BLaER1 (cell line): ENCODE measurements around the gene ZEB2.

Experiments
- H3K27ac ChIP-seq: shearing (Covaris generic); formaldehyde crosslinking; 2 replicates; pipeline ENCODE4 v1.8.1; 2022
- H3K27me3 ChIP-seq: shearing (Covaris generic); formaldehyde crosslinking; 2 replicates; pipeline ENCODE4 v1.8.1; 2022
- H3K36me3 ChIP-seq: shearing (Covaris generic); formaldehyde crosslinking; 2 replicates; pipeline ENCODE4 v1.8.1; 2022
- H3K4me1 ChIP-seq: shearing (Covaris generic); formaldehyde crosslinking; 2 replicates; pipeline ENCODE4 v1.8.1; 2022
- H3K4me2 ChIP-seq: shearing (Covaris generic); formaldehyde crosslinking; 2 replicates; pipeline ENCODE4 v1.8.1; 2022
- H3K4me3 ChIP-seq: shearing (Covaris generic); formaldehyde crosslinking; 2 replicates; pipeline ENCODE4 v1.8.1; 2022
- H3K9ac ChIP-seq: shearing (Covaris generic); formaldehyde crosslinking; 2 replicates; pipeline ENCODE4 v1.8.1; 2022
- H3K9me3 ChIP-seq: shearing (Covaris generic); formaldehyde crosslinking; 2 replicates; pipeline ENCODE4 v1.8.1; 2022
- H4K20me1 ChIP-seq: shearing (Covaris generic); formaldehyde crosslinking; 2 replicates; pipeline ENCODE4 v1.8.1; 2022
- Cebpa-rat ChIP-seq: shearing (Covaris generic); IDR thresholded peaks from 2 replicates; pipeline ENCODE4 v1.8.1; 2022

Gene ZEB2

GRCh38 chr2:144432921-144433320, 87.0 kb downstream of the ZEB2 start:
- Histone ChIP-seq H3K4me1 (peaks cover 64% of the 10 kb centered on the region), H3K36me3 (peaks cover 95% of the 10 kb centered on the region), H3K27me3 (no peaks in the 10 kb centered on the region), H3K27ac (no peak overlapping the region), H3K9ac (no peak overlapping the region), H3K4me3 (no peak overlapping the region), H3K9me3 (no peaks in the 10 kb centered on the region), H3K4me2 (0 out of 2 replicates have a peak overlapping the region, but pooled peaks have one; percentile 2), H4K20me1 (peaks cover 100% of the 10 kb centered on the region)
- no peak for TF ChIP-seq Cebpa-rat

GRCh38 chr2:144431998-144432397, 87.9 kb downstream of the ZEB2 start:
- H3K9ac ChIP-seq, result no peak overlapping the region
- H3K27ac ChIP-seq, result no peak overlapping the region

GRCh38 chr2:144431392-144431783, 88.5 kb downstream of the ZEB2 start:
- H3K9me3 ChIP-seq, result no peaks in the 10 kb centered on the region
- H3K27ac ChIP-seq, result no peak overlapping the region
- H3K4me1 ChIP-seq, result peaks cover 79% of the 10 kb centered on the region
- H4K20me1 ChIP-seq, result peaks cover 100% of the 10 kb centered on the region
- TF ChIP-seq Cebpa-rat, result no peak
- H3K4me2 ChIP-seq, result no peak overlapping the region
- H3K9ac ChIP-seq, result no peak overlapping the region
- no peaks in the 10 kb centered on the region for H3K27me3 ChIP-seq
- H3K4me3 ChIP-seq, result no peak overlapping the region
- H3K36me3 ChIP-seq, result peaks cover 96% of the 10 kb centered on the region

More at GRCh38 chr2:144431998-144432397, 87.9 kb downstream of the ZEB2 start:
- Histone ChIP-seq H3K27me3 (no peaks in the 10 kb centered on the region), H3K36me3 (peaks cover 96% of the 10 kb centered on the region), H3K9me3 (no peaks in the 10 kb centered on the region), H3K4me2 (no peak overlapping the region), H3K4me3 (no peak overlapping the region), H3K4me1 (peaks cover 73% of the 10 kb centered on the region), H4K20me1 (peaks cover 100% of the 10 kb centered on the region)
- no peak for TF ChIP-seq Cebpa-rat

- Histone ChIP-seq H3K9ac (0 out of 2 replicates have a peak overlapping the region, but pooled peaks have one; percentile 31), H3K4me1 (peaks cover 80% of the 10 kb centered on the region), H3K36me3 (peaks cover 94% of the 10 kb centered on the region), H3K4me2 (no peak overlapping the region), H3K9me3 (no peaks in the 10 kb centered on the region), H3K27ac (0 out of 2 replicates have a peak overlapping the region, but pooled peaks have one; percentile 10), H3K4me3 (no peak overlapping the region), H4K20me1 (peaks cover 100% of the 10 kb centered on the region), H3K27me3 (no peaks in the 10 kb centered on the region)
- no peak for TF ChIP-seq Cebpa-rat
These were observed 89.1 kb downstream of the ZEB2 start for GRCh38 chr2:144430722-144431391.

GRCh38 chr2:144429396-144430112, 90.4 kb downstream of the ZEB2 start:
- Histone ChIP-seq H3K27me3 (no peaks in the 10 kb centered on the region), H4K20me1 (peaks cover 100% of the 10 kb centered on the region), H3K27ac (no peak overlapping the region), H3K4me1 (peaks cover 67% of the 10 kb centered on the region), H3K4me2 (no peak overlapping the region), H3K36me3 (peaks cover 92% of the 10 kb centered on the region), H3K9me3 (no peaks in the 10 kb centered on the region), H3K9ac (no peak overlapping the region), H3K4me3 (no peak overlapping the region)
- no peak for TF ChIP-seq Cebpa-rat

- H3K4me2 ChIP-seq, result peak overlapping the region; percentile 16; the same call in 1 of the 2 replicates
- TF ChIP-seq Cebpa-rat, result no peak
These were observed 92.9 kb downstream of the ZEB2 start for GRCh38 chr2:144426981-144427479.

GRCh38 chr2:144426355-144426754, 93.6 kb downstream of the ZEB2 start:
- TF ChIP-seq Cebpa-rat, result no peak
- peak overlapping the region; percentile 16; the same call in 1 of the 2 replicates for H3K4me2 ChIP-seq
- peaks cover 43% of the 10 kb centered on the region for H3K4me1 ChIP-seq
- no peaks in the 10 kb centered on the region for H3K9me3 ChIP-seq
- H3K27ac ChIP-seq, result no peak overlapping the region
- no peak overlapping the region for H3K4me3 ChIP-seq
- H3K9ac ChIP-seq, result no peak overlapping the region
- H3K36me3 ChIP-seq, result peaks cover 96% of the 10 kb centered on the region
- peaks cover 100% of the 10 kb centered on the region for H4K20me1 ChIP-seq
- H3K27me3 ChIP-seq, result no peaks in the 10 kb centered on the region

More at GRCh38 chr2:144426981-144427479, 92.9 kb downstream of the ZEB2 start:
- Histone ChIP-seq H3K4me3 (no peak overlapping the region), H3K4me1 (peaks cover 43% of the 10 kb centered on the region), H4K20me1 (peaks cover 100% of the 10 kb centered on the region), H3K27ac (no peak overlapping the region), H3K27me3 (no peaks in the 10 kb centered on the region), H3K9ac (no peak overlapping the region), H3K36me3 (peaks cover 95% of the 10 kb centered on the region), H3K9me3 (no peaks in the 10 kb centered on the region)

GRCh38 chr2:144424559-144425240, 95.2 kb downstream of the ZEB2 start:
- Histone ChIP-seq H3K36me3 (peaks cover 96% of the 10 kb centered on the region), H3K4me2 (no peak overlapping the region)

GRCh38 chr2:144421606-144422510, 98.1 kb downstream of the ZEB2 start:
- Histone ChIP-seq H4K20me1 (peaks cover 100% of the 10 kb centered on the region), H3K4me1 (peaks cover 6% of the 10 kb centered on the region), H3K4me3 (no peak overlapping the region), H3K4me2 (no peak overlapping the region), H3K9ac (no peak overlapping the region), H3K36me3 (peaks cover 95% of the 10 kb centered on the region), H3K27ac (no peak overlapping the region), H3K9me3 (no peaks in the 10 kb centered on the region), H3K27me3 (no peaks in the 10 kb centered on the region)
- no peak for TF ChIP-seq Cebpa-rat

More at GRCh38 chr2:144424559-144425240, 95.2 kb downstream of the ZEB2 start:
- H4K20me1 ChIP-seq, result peaks cover 100% of the 10 kb centered on the region
- H3K4me1 ChIP-seq, result peaks cover 29% of the 10 kb centered on the region
- no peak for TF ChIP-seq Cebpa-rat
- no peak overlapping the region for H3K4me3 ChIP-seq
- no peaks in the 10 kb centered on the region for H3K9me3 ChIP-seq
- H3K9ac ChIP-seq, result no peak overlapping the region
- H3K27ac ChIP-seq, result no peak overlapping the region
- no peaks in the 10 kb centered on the region for H3K27me3 ChIP-seq
